Dedifferentiated amniotic fluid mesenchymal stem cell (primary cell): ENCODE results near the gene RASGRF1.
"Not testable (repeated sequence)": the region's sequence is repeated elsewhere in the genome, so short reads cannot be mapped to it uniquely, and the experiment has no call there.

ENCODE experiments used
- DNase-seq: peaks from one replicate; pipeline ENCODE4 v3.0.0-alpha.2; 2016; ENCODE audit errors: extremely low spot score

RASGRF1 gene

GRCh38 chr15:79036323-79036722 lies 54.3 kb downstream of the RASGRF1 start:
- DNase-seq = no peak

- DNase-seq = no peak
Measured at GRCh38 chr15:79035814-79036213, 54.8 kb downstream of the RASGRF1 start.

GRCh38 chr15:79035111-79035601 lies 55.4 kb downstream of the RASGRF1 start:
- no peak for DNase-seq

- no peak for DNase-seq
Measured at GRCh38 chr15:79034284-79034683, 56.3 kb downstream of the RASGRF1 start.

- DNase-seq = no peak
Measured at GRCh38 chr15:79032656-79033055, 57.9 kb downstream of the RASGRF1 start.

GRCh38 chr15:79031821-79032220 lies 58.8 kb downstream of the RASGRF1 start:
- no peak for DNase-seq

GRCh38 chr15:79031201-79031600 lies 59.4 kb downstream of the RASGRF1 start:
- no peak for DNase-seq

GRCh38 chr15:79030470-79030869 lies 60.1 kb downstream of the RASGRF1 start:
- DNase-seq = no peak

GRCh38 chr15:79028411-79028964 lies 62.1 kb downstream of the RASGRF1 start:
- DNase-seq = no peak

- DNase-seq = no peak
Measured at GRCh38 chr15:79027532-79028410, 62.8 kb downstream of the RASGRF1 start.

GRCh38 chr15:79025802-79026201 lies 64.8 kb downstream of the RASGRF1 start:
- DNase-seq = no peak

GRCh38 chr15:79025201-79025600 lies 65.4 kb downstream of the RASGRF1 start:
- no peak for DNase-seq

- DNase-seq = not testable (repeated sequence)
Measured at GRCh38 chr15:79024493-79024892, 66.1 kb downstream of the RASGRF1 start.

- DNase-seq = no peak
Measured at GRCh38 chr15:79023918-79024317, 66.7 kb downstream of the RASGRF1 start.

- no peak for DNase-seq
Measured at GRCh38 chr15:79023546-79023890, 67.1 kb downstream of the RASGRF1 start.

GRCh38 chr15:79018960-79019359 lies 71.6 kb downstream of the RASGRF1 start:
- no peak for DNase-seq

GRCh38 chr15:79017953-79018352 lies 72.6 kb downstream of the RASGRF1 start:
- no peak for DNase-seq

- no peak for DNase-seq
Measured at GRCh38 chr15:79016527-79017170, 73.9 kb downstream of the RASGRF1 start.

- DNase-seq = no peak
Measured at GRCh38 chr15:79015416-79015815, 75.2 kb downstream of the RASGRF1 start.

- DNase-seq = no peak
Measured at GRCh38 chr15:79010278-79010677, 80.3 kb downstream of the RASGRF1 start.

GRCh38 chr15:79009379-79009778 lies 81.2 kb downstream of the RASGRF1 start:
- no peak for DNase-seq

GRCh38 chr15:79008659-79009058 lies 81.9 kb downstream of the RASGRF1 start:
- no peak for DNase-seq

GRCh38 chr15:79007066-79007465 lies 83.5 kb downstream of the RASGRF1 start:
- DNase-seq = no peak
